Ovary (tissue), 7 donors: ENCODE measurements around the gene CCR5AS.

Source experiments
- DNase-seq, 5 donors: peaks; one replicate each; pipeline ENCODE4 v3.0.0-alpha.2; 2019 to 2020
- H3K27ac ChIP-seq, 2 donors: fragments of 200-600 bp; one replicate each; pipeline versions ENCODE4 v1.5.1 to v1.8.0; 2019 to 2022
- H3K27me3 ChIP-seq: fragments of 200-600 bp; one replicate; pipeline ENCODE4 v1.8.0; 2022
- H3K36me3 ChIP-seq: fragments of 200-600 bp; sonication (generic); one replicate; pipeline ENCODE4 v1.5.1; 2019
- H3K4me1 ChIP-seq: one replicate; pipeline ENCODE4 v1.8.1; 2013; ENCODE audit warnings: mild to moderate bottlenecking, moderate library complexity; ENCODE audit not compliant: insufficient read depth
- H3K4me3 ChIP-seq: fragments of 200-600 bp; sonication (generic); one replicate; pipeline ENCODE4 v1.5.1; 2017
- H3K9me3 ChIP-seq, 2 donors: fragments of 200-600 bp in 1 of 2; sonication (generic) in 1 of 2; one replicate each; pipeline versions ENCODE4 v1.5.1 to v1.8.1; 2013 to 2019; ENCODE audit warnings: mild to moderate bottlenecking in 1 of 2, moderate library complexity in 1 of 2
- CTCF ChIP-seq, 3 donors: fragments of 450-650 bp in 2 of 3; fragments of 200-600 bp in 1 of 3; IDR thresholded peaks; one replicate each; pipeline versions ENCODE4 v1.5.1 to v1.8.0; 2016 to 2022; ENCODE audit warnings: antibody characterized with exemption in 3 of 3, mild to moderate bottlenecking in 1 of 3
- EP300 ChIP-seq: sonication (generic); formaldehyde crosslinking; IDR thresholded peaks from one replicate; pipeline ENCODE4 v1.6.1; 2017; ENCODE audit warnings: antibody characterized with exemption
- POLR2A ChIP-seq: fragments of 450-650 bp; IDR thresholded peaks from one replicate; pipeline ENCODE4 v1.6.1; 2017; ENCODE audit warnings: antibody characterized with exemption, mild to moderate bottlenecking, moderate library complexity
- WGBS, 3 donors: extraction: QIAGEN DNeasy Blood & Tissue Kit in 1 of 3; methylation state at CpG; one replicate each; pipeline versions ENCODE4 v1.1.5 to v1.1.7; 2013 to 2017; 5-methylcytosine and 5-hydroxymethylcytosine counted together
- intact Hi-C, 4 donors: fragments of 100-400 bp; cut with DNase I; formaldehyde crosslinking; loops; one replicate each; pipeline versions ENCODE4 v1.11.0 to v1.15.1; 2022 to 2023
- donor health status: DM: no; HTN: no; CAD: no; lungs with moderate emphysema.
- donor health status: DM: no; HTN: no; CAD: no.
- donor health status: Bipolar disorder and iron deficiency.
- donor health status: DM: no; HTN: no; CAD: no.
- donor health status: DM: yes; HTN: yes; CAD: no.

CCR5AS gene

GRCh38 chr3:46368569-46368968 lies 38.3 kb downstream of the CCR5AS start:
- Histone ChIP-seq H3K4me3 (no peak overlapping the region), H3K9me3 (no peaks in the 10 kb centered on the region), H3K27me3 (no peaks in the 10 kb centered on the region), H3K27ac (no peak overlapping the region), H3K36me3 (no peaks in the 10 kb centered on the region), H3K4me1 (no peaks in the 10 kb centered on the region)
- TF ChIP-seq POLR2A (no peak), EP300 (no peak), CTCF (IDR thresholded peaks at IDR 0.05) (no peak)
- DNase-seq: no peak
- 58 to 69% (median 61%) methylated on average over 7 of the region's 7 CpGs for whole genome bisulfite sequencing, 3 donors
- intact Hi-C loops: no loop called here

- intact Hi-C loops: no loop called here
- Histone ChIP-seq H3K27me3 (no peaks in the 10 kb centered on the region), H3K4me3 (no peak overlapping the region), H3K36me3 (no peaks in the 10 kb centered on the region), H3K9me3 (no peaks in the 10 kb centered on the region), H3K4me1 (no peaks in the 10 kb centered on the region), H3K27ac (no peak overlapping the region)
- WGBS, 3 donors: 79 to 86% (median 83%) methylated on average over 5 of the region's 5 CpGs
- no peak for DNase-seq
- TF ChIP-seq CTCF (IDR thresholded peaks at IDR 0.05): no peak
- TF ChIP-seq EP300: no peak
These were observed 39.1 kb downstream of the CCR5AS start for GRCh38 chr3:46367811-46368210.

- 88 to 94% (median 93%) methylated on average over 5 of the region's 5 CpGs for WGBS, 3 donors
- Histone ChIP-seq H3K4me1 (no peaks in the 10 kb centered on the region), H3K4me3 (no peak overlapping the region), H3K9me3 (no peaks in the 10 kb centered on the region), H3K36me3 (no peaks in the 10 kb centered on the region), H3K27me3 (no peaks in the 10 kb centered on the region), H3K27ac (no peak overlapping the region)
- intact Hi-C loops: no loop called here
- no peak for TF ChIP-seq EP300
- TF ChIP-seq POLR2A: no peak
- TF ChIP-seq CTCF (IDR thresholded peaks at IDR 0.05): no peak
- no peak for DNase-seq
These were observed 40.9 kb downstream of the CCR5AS start for GRCh38 chr3:46365737-46366524.

GRCh38 chr3:46365041-46365440 lies 41.8 kb downstream of the CCR5AS start:
- H3K9me3 ChIP-seq: no peaks in the 10 kb centered on the region
- no peaks in the 10 kb centered on the region for H3K36me3 ChIP-seq
- H3K4me1 ChIP-seq: no peaks in the 10 kb centered on the region
- WGBS, 3 donors: 83 to 88% (median 87%) methylated on average over 4 of the region's 4 CpGs
- no peak for TF ChIP-seq CTCF (IDR thresholded peaks at IDR 0.05)
- TF ChIP-seq POLR2A: no peak
- no peak for TF ChIP-seq EP300
- H3K27ac ChIP-seq: no peak overlapping the region
- no peak for DNase-seq
- intact Hi-C loops: no loop called here
- no peak overlapping the region for H3K4me3 ChIP-seq
- no peaks in the 10 kb centered on the region for H3K27me3 ChIP-seq
